Measurements from ENCODE around the gene KCNMA1. TPM values are rescaled to one million over a fixed set of nuclear protein-coding genes. Genes with fewer than 3 reads are reported as not detected.
"Not testable (repeated sequence)": the region's sequence is repeated elsewhere in the genome, so short reads cannot be mapped to it uniquely, and the experiment has no call there.

KCNMA1 gene
- total and polyA plus RNA-seq, 7 experiments from 2014 or later = 0.42 TPM; not detected in 6

GRCh38 chr10:77576444-77577032, 61.1 kb downstream of the KCNMA1 start:
- H3K36me3 ChIP-seq (ENCODE audit: control insufficient read depth in 2 of 3, insufficient read depth in 3 of 3, low read length in 3 of 3) = no peaks in the 10 kb centered on the region
- Mint-ChIP-seq H3K4me3 (no peak overlapping the region), H3K9me3 (no peaks in the 10 kb centered on the region), H3K27me3 (peaks cover 0 to 5% (median 0%) of the 10 kb centered on the region in 5 donors), H3K36me3 (no peaks in the 10 kb centered on the region), H3K4me1 (no peaks in the 10 kb centered on the region), H3K27ac (no peak overlapping the region)
- H3K27ac ChIP-seq (ENCODE audit: low read depth, low read length) = no peak overlapping the region
- no peaks in the 10 kb centered on the region for H3K9me3 ChIP-seq (ENCODE audit: control insufficient read depth in 2 of 3, low read length in 3 of 3)
- ChIA-PET CTCF (no interaction called here), POLR2A (no interaction called here)
- no peaks in the 10 kb centered on the region for H3K4me1 ChIP-seq (ENCODE audit: control insufficient read depth in 2 of 2, insufficient read depth in 2 of 2, low read length in 2 of 2)
- intact Hi-C loops (cut with micrococcal nuclease) = no loop called here
- H3K4me3 ChIP-seq (ENCODE audit: low read length) = no peak overlapping the region
- H3K27me3 ChIP-seq (ENCODE audit: control insufficient read depth in 2 of 2, insufficient read depth in 2 of 2, low read length in 2 of 2) = no peaks in the 10 kb centered on the region
- DNase-seq = no peak
- no peak for ATAC-seq

- no peak overlapping the region for H3K4me3 Mint-ChIP-seq
- CTCF ChIA-PET = no interaction called here
- no peaks in the 10 kb centered on the region for H3K9me3 ChIP-seq (ENCODE audit: control insufficient read depth in 2 of 3, low read length in 3 of 3)
- H3K27me3 ChIP-seq (ENCODE audit: control insufficient read depth in 2 of 2, insufficient read depth in 2 of 2, low read length in 2 of 2) = no peaks in the 10 kb centered on the region
- H3K4me1 ChIP-seq (ENCODE audit: control insufficient read depth in 2 of 2, insufficient read depth in 2 of 2, low read length in 2 of 2) = no peaks in the 10 kb centered on the region
- H3K4me3 ChIP-seq (ENCODE audit: low read length) = no peak overlapping the region
- H3K27ac ChIP-seq (ENCODE audit: low read depth, low read length) = no peak overlapping the region
- no peak overlapping the region for H3K27ac Mint-ChIP-seq
- no peaks in the 10 kb centered on the region for H3K9me3 Mint-ChIP-seq
- POLR2A ChIA-PET = no interaction called here
- H3K27me3 Mint-ChIP-seq = peaks cover 0 to 5% (median 0%) of the 10 kb centered on the region in 5 donors
- H3K36me3 Mint-ChIP-seq = no peaks in the 10 kb centered on the region
- H3K4me1 Mint-ChIP-seq = no peaks in the 10 kb centered on the region
- ATAC-seq = no peak
- intact Hi-C loops (cut with micrococcal nuclease) = no loop called here
- no peaks in the 10 kb centered on the region for H3K36me3 ChIP-seq (ENCODE audit: control insufficient read depth in 2 of 3, insufficient read depth in 3 of 3, low read length in 3 of 3)
- no peak for DNase-seq
Observed at GRCh38 chr10:77576007-77576367, 61.6 kb downstream of the KCNMA1 start.

DNA sequence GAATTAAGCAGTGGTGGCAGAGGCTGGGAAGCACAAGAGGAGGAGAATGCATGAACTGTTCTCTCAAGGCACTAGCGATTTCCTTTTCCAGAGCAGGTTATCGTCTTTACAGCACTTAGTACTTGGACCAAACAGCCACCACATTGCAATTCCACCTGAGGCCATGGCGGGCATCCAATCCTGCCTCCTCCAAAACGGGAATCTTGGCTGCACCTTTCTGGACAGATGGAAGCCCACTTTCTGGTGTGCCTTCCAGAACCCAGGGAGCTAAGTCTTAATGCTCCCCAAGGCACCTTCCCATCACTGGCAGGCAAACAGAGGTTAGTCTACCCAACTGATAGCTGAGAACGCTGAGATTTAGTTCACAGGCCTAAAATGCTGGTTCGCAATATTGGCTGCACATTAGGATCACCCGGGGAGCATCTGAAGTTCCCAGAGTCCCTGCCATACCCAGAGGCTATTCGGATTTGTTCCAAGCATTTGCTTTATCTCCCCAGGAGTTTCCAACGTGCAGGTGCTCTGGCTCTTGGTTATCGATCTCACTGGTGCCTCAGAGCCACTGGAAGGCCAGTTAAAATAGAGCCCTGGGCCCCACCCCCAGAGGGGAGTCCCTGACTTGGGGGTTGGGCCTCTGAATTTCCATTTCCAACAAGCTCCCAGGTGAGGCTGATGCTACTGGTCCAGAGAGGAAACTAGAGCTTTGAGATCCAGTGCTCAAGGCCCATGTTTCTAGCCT, 62.2 kb downstream of the KCNMA1 start:
- H3K4me1 ChIP-seq (ENCODE audit: control insufficient read depth in 2 of 2, insufficient read depth in 2 of 2, low read length in 2 of 2) = no peaks in the 10 kb centered on the region
- no peaks in the 10 kb centered on the region for H3K27me3 ChIP-seq (ENCODE audit: control insufficient read depth in 2 of 2, insufficient read depth in 2 of 2, low read length in 2 of 2)
- Mint-ChIP-seq H3K9me3 (no peaks in the 10 kb centered on the region), H3K27ac (no peak overlapping the region), H3K27me3 (peaks cover 0 to 5% (median 0%) of the 10 kb centered on the region in 5 donors), H3K36me3 (no peaks in the 10 kb centered on the region), H3K4me3 (no peak overlapping the region), H3K4me1 (no peaks in the 10 kb centered on the region)
- ATAC-seq (no peak), DNase-seq (no peak)
- H3K36me3 ChIP-seq (ENCODE audit: control insufficient read depth in 2 of 3, insufficient read depth in 3 of 3, low read length in 3 of 3) = no peaks in the 10 kb centered on the region
- CTCF ChIA-PET = no interaction called here
- H3K4me3 ChIP-seq (ENCODE audit: low read length) = no peak overlapping the region
- no peaks in the 10 kb centered on the region for H3K9me3 ChIP-seq (ENCODE audit: control insufficient read depth in 2 of 3, low read length in 3 of 3)
- POLR2A ChIA-PET = no interaction called here
- H3K27ac ChIP-seq (ENCODE audit: low read depth, low read length) = no peak overlapping the region
- intact Hi-C loops (cut with micrococcal nuclease) = no loop called here

- Histone ChIP-seq H3K4me3 (ENCODE audit: low read length) (no peak overlapping the region), H3K9me3 (ENCODE audit: control insufficient read depth in 2 of 3, low read length in 3 of 3) (no peaks in the 10 kb centered on the region), H3K27ac (ENCODE audit: low read depth, low read length) (no peak overlapping the region), H3K27me3 (ENCODE audit: control insufficient read depth in 2 of 2, insufficient read depth in 2 of 2, low read length in 2 of 2) (no peaks in the 10 kb centered on the region), H3K4me1 (ENCODE audit: control insufficient read depth in 2 of 2, insufficient read depth in 2 of 2, low read length in 2 of 2) (no peaks in the 10 kb centered on the region), H3K36me3 (ENCODE audit: control insufficient read depth in 2 of 3, insufficient read depth in 3 of 3, low read length in 3 of 3) (no peaks in the 10 kb centered on the region)
- Mint-ChIP-seq H3K4me1 (no peaks in the 10 kb centered on the region), H3K36me3 (no peaks in the 10 kb centered on the region), H3K9me3 (no peaks in the 10 kb centered on the region), H3K27ac (no peak overlapping the region), H3K4me3 (no peak overlapping the region), H3K27me3 (peaks cover 0 to 5% (median 0%) of the 10 kb centered on the region in 5 donors)
- peak; percentile 16 for ATAC-seq
- intact Hi-C loops (cut with micrococcal nuclease) = no loop called here
- ChIA-PET POLR2A (no interaction called here), CTCF (no interaction called here)
- DNase-seq = no peak
Observed at GRCh38 chr10:77574438-77574837, 63.2 kb downstream of the KCNMA1 start.

DNA sequence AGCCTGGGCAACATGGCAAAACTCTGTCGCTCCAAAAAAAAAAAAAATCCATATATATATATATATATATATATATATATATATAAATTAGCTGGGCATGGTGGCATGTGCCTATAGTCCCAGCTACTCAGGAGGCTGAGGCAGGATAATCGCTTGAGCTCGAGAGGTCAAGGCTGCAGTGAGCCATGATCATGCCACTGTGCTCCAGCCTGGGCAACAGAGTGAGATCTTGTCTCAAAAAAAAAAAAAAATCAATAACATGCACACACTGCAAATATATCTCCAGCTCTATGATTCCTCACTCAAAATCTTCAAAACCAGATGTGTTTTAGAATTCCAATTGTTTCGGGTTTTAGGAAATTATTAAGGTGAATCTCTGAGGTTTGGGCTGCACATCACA, 65.1 kb downstream of the KCNMA1 start:
- H3K36me3 Mint-ChIP-seq; H3K9me3 ChIP-seq (ENCODE audit: control insufficient read depth in 2 of 3, low read length in 3 of 3); DNase-seq; H3K9me3 Mint-ChIP-seq; H3K36me3 ChIP-seq (ENCODE audit: control insufficient read depth in 2 of 3, insufficient read depth in 3 of 3, low read length in 3 of 3); H3K27ac ChIP-seq (ENCODE audit: low read depth, low read length); H3K4me1 ChIP-seq (ENCODE audit: control insufficient read depth in 2 of 2, insufficient read depth in 2 of 2, low read length in 2 of 2); H3K4me1 Mint-ChIP-seq; ATAC-seq; H3K27ac Mint-ChIP-seq; intact Hi-C loops (cut with micrococcal nuclease); H3K4me3 Mint-ChIP-seq; CTCF ChIA-PET; H3K27me3 Mint-ChIP-seq; POLR2A ChIA-PET; H3K27me3 ChIP-seq (ENCODE audit: control insufficient read depth in 2 of 2, insufficient read depth in 2 of 2, low read length in 2 of 2); H3K4me3 ChIP-seq (ENCODE audit: low read length): not testable (repeated sequence)

GRCh38 chr10:77571490-77571889, 66.1 kb downstream of the KCNMA1 start:
- no peak overlapping the region for H3K27ac ChIP-seq (ENCODE audit: low read depth, low read length)
- Mint-ChIP-seq H3K36me3 (no peaks in the 10 kb centered on the region), H3K4me1 (no peaks in the 10 kb centered on the region), H3K9me3 (peaks cover 0 to 5% (median 0%) of the 10 kb centered on the region in 11 donors), H3K27ac (no peak overlapping the region), H3K4me3 (no peak overlapping the region), H3K27me3 (no peaks in the 10 kb centered on the region)
- POLR2A ChIA-PET = no interaction called here
- H3K36me3 ChIP-seq (ENCODE audit: control insufficient read depth in 2 of 3, insufficient read depth in 3 of 3, low read length in 3 of 3) = no peaks in the 10 kb centered on the region
- H3K27me3 ChIP-seq (ENCODE audit: control insufficient read depth in 2 of 2, insufficient read depth in 2 of 2, low read length in 2 of 2) = no peaks in the 10 kb centered on the region
- ATAC-seq (no peak), DNase-seq (no peak)
- intact Hi-C loops (cut with micrococcal nuclease) = no loop called here
- no peaks in the 10 kb centered on the region for H3K4me1 ChIP-seq (ENCODE audit: control insufficient read depth in 2 of 2, insufficient read depth in 2 of 2, low read length in 2 of 2)
- H3K9me3 ChIP-seq (ENCODE audit: control insufficient read depth in 2 of 3, low read length in 3 of 3) = no peaks in the 10 kb centered on the region
- no peak overlapping the region for H3K4me3 ChIP-seq (ENCODE audit: low read length)
- CTCF ChIA-PET = no interaction called here

GRCh38 chr10:77566914-77567566, 70.6 kb downstream of the KCNMA1 start:
- no peak overlapping the region for H3K4me3 ChIP-seq (ENCODE audit: low read length)
- DNase-seq (no peak), ATAC-seq (no peak)
- no peaks in the 10 kb centered on the region for H3K27me3 ChIP-seq (ENCODE audit: control insufficient read depth in 2 of 2, insufficient read depth in 2 of 2, low read length in 2 of 2)
- H3K27me3 Mint-ChIP-seq = peaks cover 6 to 34% (median 29%) of the 10 kb centered on the region in 5 donors
- H3K4me1 Mint-ChIP-seq = no peaks in the 10 kb centered on the region
- H3K4me3 Mint-ChIP-seq = no peak overlapping the region
- intact Hi-C loops (cut with micrococcal nuclease) = no loop called here
- peaks cover 0 to 5% (median 0%) of the 10 kb centered on the region in 11 donors for H3K9me3 Mint-ChIP-seq
- ChIA-PET POLR2A (no interaction called here), CTCF (no interaction called here)
- no peak overlapping the region for H3K27ac ChIP-seq (ENCODE audit: low read depth, low read length)
- H3K9me3 ChIP-seq (ENCODE audit: control insufficient read depth in 2 of 3, low read length in 3 of 3) = no peaks in the 10 kb centered on the region
- no peak overlapping the region for H3K27ac Mint-ChIP-seq
- H3K4me1 ChIP-seq (ENCODE audit: control insufficient read depth in 2 of 2, insufficient read depth in 2 of 2, low read length in 2 of 2) = no peaks in the 10 kb centered on the region
- H3K36me3 Mint-ChIP-seq = peaks cover 0 to 4% (median 0%) of the 10 kb centered on the region in 5 donors
- no peaks in the 10 kb centered on the region for H3K36me3 ChIP-seq (ENCODE audit: control insufficient read depth in 2 of 3, insufficient read depth in 3 of 3, low read length in 3 of 3)

All from naive thymus-derived CD4-positive, alpha-beta T cell (primary cell).